HG03139 (cell line): ENCODE data around the gene PGLYRP2.
"Not testable (repeated sequence)": the region's sequence is repeated elsewhere in the genome, so short reads cannot be mapped to it uniquely, and the experiment has no call there.

Experiments used
- ATAC-seq: cut with Tn5 transposase; IDR thresholded peaks from one replicate; pipeline ENCODE4 v1.9.1; 2021; ENCODE audit not compliant: unreplicated experiment

The PGLYRP2 gene, protein sequence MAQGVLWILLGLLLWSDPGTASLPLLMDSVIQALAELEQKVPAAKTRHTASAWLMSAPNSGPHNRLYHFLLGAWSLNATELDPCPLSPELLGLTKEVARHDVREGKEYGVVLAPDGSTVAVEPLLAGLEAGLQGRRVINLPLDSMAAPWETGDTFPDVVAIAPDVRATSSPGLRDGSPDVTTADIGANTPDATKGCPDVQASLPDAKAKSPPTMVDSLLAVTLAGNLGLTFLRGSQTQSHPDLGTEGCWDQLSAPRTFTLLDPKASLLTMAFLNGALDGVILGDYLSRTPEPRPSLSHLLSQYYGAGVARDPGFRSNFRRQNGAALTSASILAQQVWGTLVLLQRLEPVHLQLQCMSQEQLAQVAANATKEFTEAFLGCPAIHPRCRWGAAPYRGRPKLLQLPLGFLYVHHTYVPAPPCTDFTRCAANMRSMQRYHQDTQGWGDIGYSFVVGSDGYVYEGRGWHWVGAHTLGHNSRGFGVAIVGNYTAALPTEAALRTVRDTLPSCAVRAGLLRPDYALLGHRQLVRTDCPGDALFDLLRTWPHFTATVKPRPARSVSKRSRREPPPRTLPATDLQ

DNA sequence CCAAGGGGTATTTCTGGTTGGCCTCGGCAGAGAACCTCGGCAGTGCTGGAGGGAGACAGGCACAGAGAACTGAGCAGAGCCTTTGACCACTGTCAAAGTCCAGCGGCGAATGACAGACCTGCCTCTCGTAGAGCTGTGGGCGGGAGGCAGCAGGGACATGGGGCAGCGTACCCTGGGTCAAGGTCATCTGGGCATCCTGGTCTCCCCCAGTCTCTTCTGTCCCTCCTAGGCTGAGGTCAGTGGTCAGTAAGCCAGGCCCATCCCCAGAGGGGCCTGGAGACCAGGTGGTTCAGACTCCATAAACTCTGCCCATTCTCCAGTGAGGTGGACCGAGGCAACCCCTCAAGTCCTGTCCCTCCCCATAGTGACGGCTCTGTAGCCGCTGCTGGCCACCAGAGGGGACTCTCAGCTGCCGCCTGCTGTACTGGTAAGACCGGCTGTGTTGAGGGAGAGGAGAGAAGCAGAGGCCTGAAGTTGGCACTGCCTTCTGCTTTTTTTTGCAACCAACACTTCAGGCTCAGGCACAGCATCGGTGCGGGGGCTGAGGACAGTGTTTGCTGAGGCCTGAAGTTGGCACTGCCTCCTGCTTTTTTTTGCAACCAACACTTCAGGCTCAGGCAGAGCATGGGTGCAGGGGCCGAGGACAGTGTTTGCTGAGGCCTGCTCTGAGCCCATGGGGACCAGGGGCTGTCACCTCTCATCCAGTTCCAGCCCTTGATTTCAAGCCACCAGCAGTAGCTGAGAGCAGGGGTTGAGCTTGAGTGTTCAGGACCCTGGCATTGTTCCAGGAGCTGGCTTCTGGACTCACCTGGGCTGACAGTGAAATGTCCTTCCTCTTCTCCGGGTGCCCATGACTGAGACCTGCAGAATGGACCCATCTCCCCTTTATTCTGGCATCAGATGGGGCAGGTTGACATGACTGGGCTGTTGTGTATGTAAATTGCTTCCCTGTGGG is at the start of gene PGLYRP2:
TSS of gene PGLYRP2 (minus strand) at position 111 of the 955 bp plus-strand sequence. CDS start 130 bp downstream, outside the sequence.
- ATAC-seq = no peak

DNA sequence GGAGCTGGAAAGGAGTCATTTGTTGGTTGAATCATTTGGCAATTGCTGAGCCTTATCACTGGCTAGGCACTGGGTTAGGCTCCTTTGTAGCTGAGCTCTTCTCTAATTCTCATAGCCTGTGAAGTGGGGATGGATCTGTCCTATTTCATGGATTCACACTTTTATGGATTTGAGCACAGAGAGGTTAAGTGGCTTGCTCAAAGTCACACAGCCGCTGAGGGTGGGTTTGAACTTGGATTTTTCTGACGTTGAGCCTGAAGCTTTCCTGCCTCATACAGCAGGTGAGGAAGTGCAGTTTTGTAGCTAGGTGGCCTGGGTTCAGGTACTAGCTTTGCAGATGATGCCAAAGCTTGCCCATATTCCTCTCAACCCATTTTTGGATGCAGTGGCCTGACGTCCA is 48.4 kb upstream of the PGLYRP2 start:
- ATAC-seq = no peak

- no peak for ATAC-seq
Measured at GRCh38 chr19:15526408-15526807, 47.1 kb upstream of the PGLYRP2 start.

GRCh38 chr19:15525291-15525690 is 46.0 kb upstream of the PGLYRP2 start:
- ATAC-seq = no peak

- no peak for ATAC-seq
Measured at GRCh38 chr19:15524781-15525180, 45.5 kb upstream of the PGLYRP2 start.

GRCh38 chr19:15519433-15519976 is 40.2 kb upstream of the PGLYRP2 start:
- ATAC-seq = no peak

DNA sequence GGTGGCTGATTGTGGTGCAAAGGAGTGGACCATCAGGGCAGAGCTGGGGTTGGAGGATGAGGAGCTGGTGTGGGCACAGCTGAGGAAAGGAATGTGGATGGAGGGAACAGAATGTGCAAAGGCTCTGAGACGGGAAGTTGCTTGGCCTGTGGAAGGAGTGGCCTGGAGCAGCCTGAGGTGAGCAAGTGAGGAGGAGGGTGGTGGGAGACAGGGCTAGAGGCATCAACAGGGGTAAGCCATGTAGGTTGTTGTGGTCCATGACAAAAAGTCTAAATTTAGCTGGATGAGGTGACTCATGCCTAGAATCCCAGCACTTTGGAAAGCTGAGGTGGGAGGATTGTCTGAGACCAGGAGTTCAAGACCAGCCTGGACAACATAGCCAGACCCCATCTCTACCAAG is 38.5 kb upstream of the PGLYRP2 start:
- no peak for ATAC-seq

DNA sequence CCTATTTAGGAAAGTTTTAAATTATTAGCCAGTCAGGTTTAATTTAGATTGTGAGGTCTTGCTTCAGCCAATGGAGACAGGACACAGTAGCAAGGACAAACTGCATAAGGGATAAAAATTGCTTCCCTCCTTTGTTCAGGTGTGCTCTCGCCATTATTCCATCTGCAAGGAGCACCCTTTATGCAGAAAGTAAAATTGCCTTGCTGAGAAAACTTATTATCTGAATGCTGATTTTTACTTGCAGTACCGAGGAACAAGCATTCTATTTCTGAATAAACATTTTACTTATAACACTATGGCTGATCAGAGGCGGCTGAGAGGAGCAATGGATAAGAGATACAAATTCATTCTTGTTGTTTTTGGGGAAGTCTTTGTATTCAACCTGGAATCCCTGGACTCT is 37.1 kb upstream of the PGLYRP2 start:
- ATAC-seq = no peak

DNA sequence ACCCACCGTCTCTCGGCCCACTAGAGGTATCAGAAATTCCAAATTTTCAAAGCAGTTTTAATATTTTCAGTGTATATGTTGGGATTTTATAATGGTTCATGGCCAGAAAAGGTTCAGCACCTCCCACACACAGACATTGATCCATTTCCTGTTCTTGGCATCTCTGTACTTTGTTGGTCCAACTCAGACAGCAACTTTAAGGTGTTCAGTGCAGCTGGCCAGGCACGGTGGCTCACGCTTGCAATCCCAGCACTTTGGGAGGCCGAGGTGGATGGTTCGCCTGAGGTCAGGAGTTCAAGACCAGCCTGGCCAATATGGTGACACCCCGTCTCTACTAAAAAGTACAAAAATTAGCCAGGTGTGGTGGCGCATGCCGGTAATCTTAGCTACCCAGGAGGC is 35.9 kb upstream of the PGLYRP2 start:
- ATAC-seq = not testable (repeated sequence)

GRCh38 chr19:15511671-15512424 is 32.5 kb upstream of the PGLYRP2 start:
- ATAC-seq = no peak

DNA sequence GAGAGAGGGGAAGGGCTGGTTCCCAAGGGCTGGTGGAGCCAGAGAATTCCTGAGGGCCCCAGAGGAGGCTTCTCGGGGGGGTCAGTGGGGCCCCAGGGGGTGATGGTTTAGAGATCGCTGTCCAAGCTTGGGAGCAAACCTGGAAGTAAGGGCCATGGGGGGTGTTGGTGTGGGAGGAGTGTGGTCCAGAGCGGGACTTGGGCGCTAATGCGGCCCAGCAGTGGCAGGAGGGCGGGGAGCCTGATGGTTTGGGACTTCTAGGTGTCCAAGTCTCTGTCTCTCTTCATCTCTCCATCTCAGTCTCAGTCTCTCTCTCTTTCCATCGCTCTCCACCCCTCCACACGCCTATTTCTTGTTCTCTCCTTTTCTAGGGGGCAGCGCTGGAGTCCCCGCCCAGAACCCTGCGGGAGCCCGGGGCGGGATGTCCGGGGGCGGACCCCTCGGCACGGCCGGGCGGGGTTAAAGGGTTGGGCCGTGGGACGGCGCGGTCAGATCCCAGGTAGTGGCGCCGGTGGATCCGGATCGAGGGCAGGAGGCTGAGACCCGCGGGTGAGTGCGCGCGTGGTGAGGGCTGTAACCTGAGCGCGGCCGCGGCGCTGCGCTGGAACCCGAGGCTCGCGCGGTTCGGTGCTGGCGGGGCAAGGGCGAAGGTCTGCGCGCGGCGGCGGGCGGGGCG is 28.9 kb upstream of the PGLYRP2 start, which contains the start of gene CYP4F22:
TSS of gene CYP4F22 (plus strand) at position 491 of the 676 bp plus-strand sequence. CDS start 16,812 bp downstream, outside the sequence.
- no peak for ATAC-seq

GRCh38 chr19:15507068-15508034 is 28.1 kb upstream of the PGLYRP2 start:
- no peak for ATAC-seq

DNA sequence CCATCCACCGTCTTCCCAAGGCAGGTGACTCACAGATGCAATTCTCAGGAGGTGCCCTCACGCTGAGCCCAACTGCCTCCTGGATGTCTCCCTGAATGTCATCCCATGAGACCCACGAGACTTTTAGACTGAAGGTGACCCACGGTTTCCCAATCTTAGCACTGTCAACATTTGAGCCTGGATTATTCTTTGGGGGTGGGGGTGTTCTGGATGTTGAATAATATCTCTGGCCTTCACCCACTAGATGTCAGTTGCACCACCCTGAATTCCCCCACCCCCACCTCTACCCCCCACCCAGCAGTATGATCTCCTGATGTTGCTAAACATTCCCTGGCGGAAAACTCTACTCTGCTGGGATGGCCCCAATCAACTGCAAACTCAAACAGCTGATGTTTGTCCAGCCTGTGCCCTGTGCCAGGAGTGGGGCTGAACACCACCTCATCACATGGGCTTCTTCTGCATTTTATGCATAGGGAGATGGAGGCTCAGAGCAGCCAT is 26.8 kb upstream of the PGLYRP2 start:
- ATAC-seq = no peak

DNA sequence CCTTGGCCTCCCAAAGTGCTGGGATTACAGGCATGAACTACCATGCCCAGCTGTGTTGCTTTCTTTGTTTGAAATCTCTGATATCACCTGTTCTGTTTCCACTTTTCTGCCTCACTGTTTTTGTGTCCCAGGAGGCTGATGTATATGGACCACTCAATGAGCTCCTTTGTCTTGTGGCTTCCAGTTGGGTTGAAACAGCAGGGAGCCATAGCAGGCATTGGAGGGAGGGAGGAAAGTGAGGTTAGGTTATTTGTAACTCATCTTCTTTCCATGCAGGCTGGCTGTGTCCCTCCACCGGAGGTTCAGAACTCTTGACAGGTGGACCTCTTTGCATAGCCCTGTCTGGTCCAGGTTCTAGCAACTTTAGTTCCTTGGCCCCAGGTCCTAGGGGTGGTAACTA is 23.0 kb upstream of the PGLYRP2 start:
- no peak for ATAC-seq

- ATAC-seq = no peak
Measured at GRCh38 chr19:15501596-15501995, 22.3 kb upstream of the PGLYRP2 start.

DNA sequence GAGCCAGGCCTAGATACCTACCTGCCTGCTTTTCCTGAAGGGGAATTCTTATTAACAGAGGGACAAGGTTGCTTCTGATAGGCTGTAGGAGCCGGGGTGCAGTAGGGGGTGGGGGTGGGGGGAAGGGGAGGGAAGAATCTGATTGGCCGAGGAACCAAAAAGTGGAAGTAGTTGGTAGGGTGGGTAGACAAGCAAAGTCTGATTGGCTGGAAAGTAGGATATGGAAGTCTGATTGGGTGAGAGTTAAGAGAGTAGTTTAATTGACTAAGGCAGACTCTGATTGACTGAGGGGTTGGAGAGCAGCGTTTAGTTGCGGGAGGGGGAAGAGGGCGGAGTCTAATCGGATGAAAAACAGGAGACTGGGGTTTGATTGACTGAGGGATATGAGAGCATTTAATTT is 19.6 kb upstream of the PGLYRP2 start:
- no peak for ATAC-seq

GRCh38 chr19:15498156-15498858 is 19.0 kb upstream of the PGLYRP2 start:
- ATAC-seq = no peak

- no peak for ATAC-seq
Measured at GRCh38 chr19:15495151-15495550, 15.8 kb upstream of the PGLYRP2 start.
